Esophagus squamous epithelium (tissue), 5 donors: ENCODE data around the gene TEX47. TPM values are rescaled to one million over a fixed set of nuclear protein-coding genes. Genes with fewer than 3 reads are reported as not detected.

Experiments
- DNase-seq: peaks from one replicate; lab custom pipeline; 2025; lab: John Stamatoyannopoulos, UW
- H3K27ac ChIP-seq, 4 donors: fragments of 200-600 bp; sonication (generic); one replicate each; pipeline ENCODE4 v1.5.1; 2016 to 2019; ENCODE audit warnings: mild to moderate bottlenecking in 1 of 4
- H3K27me3 ChIP-seq, 4 donors: fragments of 200-600 bp; sonication (generic); 1 replicate in 3 of 4; 2 replicates in 1 of 4; pipeline versions ENCODE4 v1.5.1 to v1.6.0; 2017 to 2021; ENCODE audit warnings: antibody characterized with exemption in 1 of 4
- H3K36me3 ChIP-seq, 3 donors: fragments of 200-600 bp; sonication (generic); one replicate each; pipeline ENCODE4 v1.5.1; 2016 to 2019
- H3K4me1 ChIP-seq, 3 donors: fragments of 200-600 bp; sonication (generic); one replicate each; pipeline ENCODE4 v1.5.1; 2017 to 2019
- H3K4me3 ChIP-seq, 4 donors: fragments of 200-600 bp; sonication (generic); 1 replicate in 3 of 4; 2 replicates in 1 of 4; pipeline ENCODE4 v1.5.1; 2016 to 2019; ENCODE audit warnings: mild to moderate bottlenecking in 2 of 4, moderate library complexity in 1 of 4
- H3K9me3 ChIP-seq, 3 donors: fragments of 200-600 bp; sonication (generic); one replicate each; pipeline ENCODE4 v1.5.1; 2016 to 2019
- CTCF ChIP-seq, 6 experiments: fragments of 450-650 bp in 4 of 6; fragments of 200-600 bp in 2 of 6; sonication (generic) in 2 of 6; IDR thresholded peaks; one replicate each; pipeline ENCODE4 v1.5.1; 2016 to 2019; ENCODE audit warnings: antibody characterized with exemption in 6 of 6, mild to moderate bottlenecking in 4 of 6, moderate library complexity in 4 of 6
- POLR2A ChIP-seq, 4 donors: fragments of 450-650 bp; IDR thresholded peaks; one replicate each; pipeline ENCODE4 v1.6.1; 2017; ENCODE audit warnings: antibody characterized with exemption in 4 of 4, mild to moderate bottlenecking in 4 of 4, moderate library complexity in 3 of 4
- WGBS, 2 donors: methylation state at CpG; one replicate each; pipeline ENCODE4 v1.1.5; 2018; 5-methylcytosine and 5-hydroxymethylcytosine counted together
- intact Hi-C: fragments of 100-400 bp; cut with DNase I; formaldehyde crosslinking; loops from one replicate; pipeline ENCODE4 v1.15.0; 2022
- total RNA-seq, 4 donors: library from RNA; depleted of rRNA; stranded (reverse); fragments of >200 nt; gene quantifications; one replicate each; pipeline ENCODE4 v1.1.0, GENCODE V29; 2016
- donor health status: DM: yes; HTN: yes; CAD: no.

The TEX47 gene
- total RNA-seq, 4 donors from 2014 or later, result not detected

GRCh38 chr7:88761779-88762178 is 33.8 kb downstream of the TEX47 start:
- Histone ChIP-seq H3K27me3 (peaks cover 0 to 47% (median 21%) of the 10 kb centered on the region in 4 donors), H3K4me3 (no peak overlapping the region), H3K27ac (no peak overlapping the region), H3K9me3 (no peaks in the 10 kb centered on the region), H3K36me3 (no peaks in the 10 kb centered on the region), H3K4me1 (peaks cover 8 to 18% (median 15%) of the 10 kb centered on the region in 3 donors)
- DNase-seq, result no peak
- TF ChIP-seq CTCF (IDR thresholded peaks at IDR 0.05), result no peak
- no peak for TF ChIP-seq POLR2A (IDR thresholded peaks at IDR 0.05)
- 18 to 31% methylated on average over 1 of the region's 1 CpG for WGBS, 2 donors
- intact Hi-C loops, result no loop called here

GRCh38 chr7:88760136-88760515 is 35.4 kb downstream of the TEX47 start:
- peaks cover 0 to 59% (median 21%) of the 10 kb centered on the region in 4 donors for H3K27me3 ChIP-seq
- no peaks in the 10 kb centered on the region for H3K9me3 ChIP-seq
- no peak overlapping the region for H3K4me3 ChIP-seq
- 17 to 29% methylated on average over 5 to 6 of the region's 6 CpGs for WGBS, 2 donors
- H3K36me3 ChIP-seq, result no peaks in the 10 kb centered on the region
- no peak overlapping the region for H3K27ac ChIP-seq
- peaks cover 8 to 18% (median 15%) of the 10 kb centered on the region in 3 donors for H3K4me1 ChIP-seq
- TF ChIP-seq CTCF (IDR thresholded peaks at IDR 0.05) (no peak), POLR2A (IDR thresholded peaks at IDR 0.05) (no peak)
- DNase-seq, result no peak
- intact Hi-C loops, result no loop called here

- WGBS, 2 donors, result 5 to 22% methylated on average over 8 to 13 of the region's 74 CpGs
- Histone ChIP-seq H3K27ac (no peak within 1 kb of the TSS), H3K4me3 (peak within 1 kb of the TSS in 3 of 4 donors; percentile 26 to 57 (median 38)), H3K27me3 (peaks cover 0 to 63% (median 21%) of the 10 kb centered on the region in 4 donors), H3K4me1 (peaks cover 8 to 18% (median 15%) of the 10 kb centered on the region in 3 donors), H3K9me3 (no peaks in the 10 kb centered on the region), H3K36me3 (no peaks in the 10 kb centered on the region)
- no peak for DNase-seq
- intact Hi-C loops, result no loop called here
- TF ChIP-seq CTCF (IDR thresholded peaks at IDR 0.05) (no peak), POLR2A (IDR thresholded peaks at IDR 0.05) (no peak)
Observed at GRCh38 chr7:88759230-88760135, 36.1 kb downstream of the TEX47 start, which contains the start of gene ZNF804B. ZNF804B (plus strand) TSS chr7:88759700; CDS start chr7:88759977, 277 bp downstream.

- Histone ChIP-seq H3K27me3 (peaks cover 0 to 63% (median 21%) of the 10 kb centered on the region in 4 donors), H3K27ac (no peak overlapping the region), H3K36me3 (no peaks in the 10 kb centered on the region), H3K4me1 (peaks cover 8 to 18% (median 15%) of the 10 kb centered on the region in 3 donors), H3K4me3 (peak overlapping the region in 3 of 4 donors; percentile 26 to 57 (median 38)), H3K9me3 (no peaks in the 10 kb centered on the region)
- 5 to 11% methylated on average over 22 to 26 of the region's 33 CpGs for WGBS, 2 donors
- DNase-seq, result no peak
- TF ChIP-seq POLR2A (IDR thresholded peaks at IDR 0.05) (no peak), CTCF (IDR thresholded peaks at IDR 0.05) (no peak)
- intact Hi-C loops, result no loop called here
Observed at GRCh38 chr7:88758381-88759229, 36.9 kb downstream of the TEX47 start.
